ENCODE data around the gene SLC6A18. TPM values are rescaled to one million over a fixed set of nuclear protein-coding genes. Genes with fewer than 3 reads are reported as not detected.

SLC6A18 gene
- total and polyA plus RNA-seq, 9 of the 15 experiments (the other 6 are each of a cell fraction or from before 2014, with no cell fraction given) = not detected

DNA sequence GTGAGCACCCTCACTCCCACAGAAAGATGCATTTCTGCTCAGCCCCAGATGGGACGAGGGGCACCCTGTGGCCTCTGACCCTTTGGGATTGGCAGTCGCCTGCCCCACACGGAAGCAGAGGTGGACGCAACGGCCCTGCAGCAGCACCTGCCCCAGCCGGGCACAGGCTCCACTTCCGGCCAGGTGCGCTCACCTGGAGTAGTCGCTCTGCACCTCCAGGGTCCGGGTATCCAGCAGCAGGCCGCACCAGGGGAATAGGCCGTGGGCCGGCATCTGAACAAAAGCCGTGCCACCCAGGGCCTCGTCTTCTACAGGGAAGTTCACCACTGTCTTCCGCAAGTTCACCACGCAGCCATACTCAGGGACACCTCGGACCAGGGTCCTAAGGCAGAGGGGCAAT, 39.0 kb downstream of the SLC6A18 start (continued):
- TF ChIP-seq, protein P1, sequence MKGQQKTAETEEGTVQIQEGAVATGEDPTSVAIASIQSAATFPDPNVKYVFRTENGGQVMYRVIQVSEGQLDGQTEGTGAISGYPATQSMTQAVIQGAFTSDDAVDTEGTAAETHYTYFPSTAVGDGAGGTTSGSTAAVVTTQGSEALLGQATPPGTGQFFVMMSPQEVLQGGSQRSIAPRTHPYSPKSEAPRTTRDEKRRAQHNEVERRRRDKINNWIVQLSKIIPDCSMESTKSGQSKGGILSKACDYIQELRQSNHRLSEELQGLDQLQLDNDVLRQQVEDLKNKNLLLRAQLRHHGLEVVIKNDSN (CRISPR knock-in tag; IDR thresholded peaks at IDR 0.05) = no peak
- TF ChIP-seq RBM22 (IDR thresholded peaks at IDR 0.05; ENCODE audit: low read depth, low read length, poor library complexity, severe bottlenecking) (no peak), ARNT (IDR thresholded peaks at IDR 0.05) (no peak), SAFB2 (IDR thresholded peaks at IDR 0.05; ENCODE audit: borderline replicate concordance, low read depth, low read length, severe bottlenecking) (no peak)

GRCh38 chr5:1265026-1265425, 39.8 kb downstream of the SLC6A18 start:
- Histone ChIP-seq H3K9ac (ENCODE audit: insufficient read depth in 1 of 2, low read depth in 2 of 2, low read length in 2 of 2) (no peak overlapping the region), H3K4me3 (no peak overlapping the region), H3K4me1 (replicated peaks in 1 of 2; ENCODE audit: control insufficient read depth in 2 of 2, insufficient read depth in 2 of 2, low read length in 2 of 2) (peaks cover 0 to 3% of the 10 kb centered on the region in 2 experiments; a peak in 1 of 5 replicates), H3K79me2 (ENCODE audit: control insufficient read depth, insufficient read depth, low read length) (no peaks in the 10 kb centered on the region), H2AFZ (ENCODE audit: low read depth, low read length) (no peak overlapping the region), H3K27me3 (ENCODE audit: control insufficient read depth in 2 of 2, insufficient read depth in 2 of 2, low read length in 2 of 2) (peaks cover 11 to 60% of the 10 kb centered on the region in 2 experiments; a peak in 4 of 5 replicates), H4K20me1 (replicated peaks; ENCODE audit: control insufficient read depth, insufficient read depth, low read length) (peaks cover 8% of the 10 kb centered on the region; the same call in 1 of the 2 replicates), H3K4me2 (ENCODE audit: insufficient read depth, low read length) (no peak overlapping the region), H3K9me1 (ENCODE audit: control insufficient read depth, insufficient read depth, low read length) (no peaks in the 10 kb centered on the region), H3K36me3 (ENCODE audit: control insufficient read depth, insufficient read depth, low read length) (no peaks in the 10 kb centered on the region), H3K27ac (ENCODE audit: extremely low read depth, low read depth, low read length) (no peak overlapping the region), H3K9me3 (replicated peaks; ENCODE audit: control insufficient read depth, insufficient read depth, low read depth, low read length) (no peaks in the 10 kb centered on the region)
- ATAC-seq = no peak
- ChIA-PET POLR2A (no interaction called here), CTCF (ENCODE audit: low intra/inter-chr PET ratio) (no interaction called here)
- intact Hi-C loops (cut with micrococcal nuclease) (no loop called here), in situ Hi-C loops (cut with MboI) (no loop called here)
- no peak for FAIRE-seq
- BruUV-seq (replicated peaks) = no TSS peak
- DNase-seq (ENCODE audit: extremely low read depth in 1 of 4, low spot score in 3 of 4) = no peak
- 19% methylated on average over 15 of the region's 15 CpGs for WGBS (ENCODE audit: insufficient coverage, low coverage, missing lambda C conversion rate)
- no peak for TF ChIP-seq E2F3 (CRISPR knock-in tag; IDR thresholded peaks at IDR 0.05)
- TF ChIP-seq, protein P2, sequence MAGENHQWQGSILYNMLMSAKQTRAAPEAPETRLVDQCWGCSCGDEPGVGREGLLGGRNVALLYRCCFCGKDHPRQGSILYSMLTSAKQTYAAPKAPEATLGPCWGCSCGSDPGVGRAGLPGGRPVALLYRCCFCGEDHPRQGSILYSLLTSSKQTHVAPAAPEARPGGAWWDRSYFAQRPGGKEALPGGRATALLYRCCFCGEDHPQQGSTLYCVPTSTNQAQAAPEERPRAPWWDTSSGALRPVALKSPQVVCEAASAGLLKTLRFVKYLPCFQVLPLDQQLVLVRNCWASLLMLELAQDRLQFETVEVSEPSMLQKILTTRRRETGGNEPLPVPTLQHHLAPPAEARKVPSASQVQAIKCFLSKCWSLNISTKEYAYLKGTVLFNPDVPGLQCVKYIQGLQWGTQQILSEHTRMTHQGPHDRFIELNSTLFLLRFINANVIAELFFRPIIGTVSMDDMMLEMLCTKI (IDR thresholded peaks at IDR 0.05; ENCODE audit: partially characterized antibody) = no peak
- TF ChIP-seq ZFP1 (CRISPR knock-in tag; IDR thresholded peaks at IDR 0.05) = no peak
- no peak for TF ChIP-seq ZBTB2 (IDR thresholded peaks at IDR 0.05)
- TF ChIP-seq TEAD2 (tag; IDR thresholded peaks at IDR 0.05) = no peak
- no peak for TF ChIP-seq E2F5 (CRISPR knock-in tag; IDR thresholded peaks at IDR 0.05)
- TF ChIP-seq CEBPB (tag; IDR thresholded peaks at IDR 0.05) = no peak
- no peak for TF ChIP-seq ZNF224 (CRISPR knock-in tag; IDR thresholded peaks at IDR 0.05)
- TF ChIP-seq SAFB (IDR thresholded peaks at IDR 0.05; ENCODE audit: borderline replicate concordance, low read depth, low read length) = no peak
- TF ChIP-seq ZFX (CRISPR knock-in tag; IDR thresholded peaks at IDR 0.05) = no peak
- no peak for TF ChIP-seq ZNF217 (CRISPR knock-in tag; IDR thresholded peaks at IDR 0.05)
- no peak for TF ChIP-seq FIP1L1 (IDR thresholded peaks at IDR 0.05; ENCODE audit: low read depth, low read length, poor library complexity, severe bottlenecking)
- TF ChIP-seq BRD9 (IDR thresholded peaks at IDR 0.05; ENCODE audit: low read depth, partially characterized antibody) = no peak
- no peak for TF ChIP-seq SNIP1 (IDR thresholded peaks at IDR 0.05; ENCODE audit: low read depth)

All from K562 (cell line).